HL-60/S4 treated with retinoic acid at 250 ng/mL for 4 days and 3 days (cell line): Measurements from ENCODE around the gene CDKN2B-AS1.

ENCODE experiments used
- in situ Hi-C: fragments of 300-500 bp; cut with MboI; formaldehyde crosslinking; loops from 2 replicates; pipeline ENCODE4 v1.7.0; 2022; ENCODE audit warnings: low sequenced_read_pairs

Gene CDKN2B-AS1

DNA sequence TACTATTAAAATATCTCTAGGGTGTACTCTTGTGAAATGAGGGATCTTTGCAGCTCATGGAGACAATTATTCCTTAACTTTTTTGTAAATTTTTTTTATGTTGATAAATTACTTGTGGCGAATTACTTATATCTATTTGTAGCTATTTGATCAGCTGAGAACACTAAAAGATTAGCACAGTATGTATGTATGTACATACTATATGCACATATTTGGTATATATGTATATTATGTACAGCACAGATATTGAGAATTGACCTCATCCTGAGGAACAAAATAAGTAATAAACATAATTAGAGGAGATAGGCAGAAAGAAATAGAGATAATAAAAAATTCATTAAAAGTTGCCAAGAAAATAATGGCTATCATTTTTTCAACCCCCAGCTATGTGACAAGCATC lies 12.2 kb upstream of the CDKN2B-AS1 start:
- in situ Hi-C loops: loop anchor here (25.0 kb wide), 1 partner anchor 170 kb away; the partner anchor contains the start of gene MTAP

DNA sequence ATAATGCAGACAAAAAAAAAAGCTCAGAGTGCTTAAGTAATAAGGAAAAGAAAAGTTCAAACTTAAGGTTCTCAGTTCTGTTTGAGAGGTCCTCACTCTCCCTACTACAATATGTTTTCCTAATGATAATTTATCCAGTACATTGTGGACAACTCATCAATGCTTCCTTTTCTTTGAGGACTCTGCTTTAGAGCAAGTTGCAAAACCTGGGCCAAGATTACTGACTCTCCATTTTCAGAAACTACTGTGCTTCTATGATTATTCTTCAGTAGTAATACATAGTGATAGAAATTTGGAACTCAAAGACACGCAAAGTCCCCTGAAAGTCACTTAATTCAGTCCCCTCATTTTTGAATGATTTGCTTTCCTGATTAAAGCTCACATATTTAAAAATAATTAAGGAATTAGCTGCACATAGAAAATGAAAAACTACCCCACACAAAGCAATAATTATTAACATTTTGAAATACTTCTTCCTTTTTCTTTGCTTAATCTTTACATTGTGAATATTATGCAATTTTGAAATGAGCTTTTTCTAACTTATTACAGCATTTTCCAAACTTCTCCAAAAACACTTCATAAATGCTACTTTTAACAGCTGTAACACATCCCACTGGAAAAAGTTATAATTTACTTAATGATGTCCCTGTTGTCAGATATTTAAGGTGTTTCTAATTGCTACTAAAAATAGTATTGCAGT lies 11.6 kb upstream of the CDKN2B-AS1 start:
- in situ Hi-C loops: loop anchor here (25.0 kb wide), 1 partner anchor 171 kb away; the partner anchor contains the start of gene MTAP

DNA sequence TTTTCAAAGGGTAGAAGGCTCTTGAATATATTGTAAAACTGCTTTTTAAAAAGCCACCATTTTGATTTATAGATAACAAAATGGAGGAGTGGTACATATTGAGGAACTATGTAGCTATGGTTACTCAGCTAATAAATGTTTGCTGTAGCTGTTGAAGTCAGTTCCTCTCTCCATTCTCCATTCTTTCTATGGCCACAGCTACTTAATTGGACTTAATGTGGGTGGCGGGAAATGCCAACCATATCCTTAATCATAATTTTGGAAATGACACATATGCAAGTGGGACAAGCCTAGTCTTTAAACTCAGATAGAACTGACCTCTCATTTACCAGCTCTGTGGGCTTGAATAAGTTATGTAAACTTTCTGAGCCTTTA lies 11.0 kb upstream of the CDKN2B-AS1 start:
- in situ Hi-C loops: loop anchor here (25.0 kb wide), 1 partner anchor 171 kb away; the partner anchor contains the start of gene MTAP

DNA sequence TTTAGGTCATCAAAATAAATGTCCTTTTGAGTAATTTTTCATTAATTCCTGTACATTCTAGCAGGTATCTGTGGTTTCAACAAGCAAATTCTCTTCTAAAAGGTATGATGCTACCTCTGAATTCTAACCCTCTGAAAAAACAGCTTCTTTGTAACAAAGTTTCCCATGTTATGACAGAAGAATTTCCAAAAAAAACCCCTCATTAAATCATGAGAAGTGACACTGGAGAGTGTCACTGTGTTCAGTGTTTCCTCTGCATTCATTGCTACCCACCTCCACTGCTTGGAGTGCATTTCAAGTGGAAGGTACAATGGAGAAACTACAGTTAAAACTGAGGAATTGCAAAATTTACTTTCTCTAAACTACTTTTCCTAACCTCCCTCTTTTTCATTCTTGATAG lies 10.5 kb upstream of the CDKN2B-AS1 start:
- in situ Hi-C loops: loop anchor here (25.0 kb wide), 1 partner anchor 172 kb away; the partner anchor contains the start of gene MTAP

DNA sequence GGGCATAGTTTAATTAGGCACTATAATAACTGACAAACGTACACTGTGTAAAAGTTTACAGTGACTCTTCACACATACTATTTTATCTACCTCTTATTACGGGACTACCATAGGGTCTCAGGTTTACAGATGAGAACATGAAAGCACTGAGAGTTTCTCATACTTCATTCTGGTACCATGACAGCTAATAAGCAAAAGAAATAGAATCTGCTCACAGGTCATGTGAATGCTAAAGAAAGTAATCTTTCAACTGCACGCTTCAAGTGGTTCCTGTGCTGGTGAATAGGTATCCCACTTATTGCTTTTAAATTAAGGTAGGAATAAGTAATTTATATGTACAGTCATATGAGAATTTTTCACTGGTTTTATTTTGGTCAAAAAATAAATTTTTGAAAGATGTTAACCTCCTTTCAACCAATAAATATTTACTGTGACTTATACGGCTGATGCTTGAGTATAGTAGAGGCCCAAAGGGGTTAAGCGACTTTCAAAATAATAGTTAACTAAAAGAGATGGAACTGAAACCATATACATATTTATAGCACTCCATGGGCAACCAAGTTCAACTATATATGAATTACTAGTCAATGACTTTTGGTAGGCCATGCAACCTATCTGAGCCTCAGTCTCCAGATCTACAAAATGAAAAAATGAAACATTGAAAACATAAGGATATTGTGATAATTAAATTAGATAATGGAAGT lies 8.5 kb upstream of the CDKN2B-AS1 start:
- in situ Hi-C loops: loop anchor here (25.0 kb wide), 1 partner anchor 174 kb away; the partner anchor contains the start of gene MTAP

DNA sequence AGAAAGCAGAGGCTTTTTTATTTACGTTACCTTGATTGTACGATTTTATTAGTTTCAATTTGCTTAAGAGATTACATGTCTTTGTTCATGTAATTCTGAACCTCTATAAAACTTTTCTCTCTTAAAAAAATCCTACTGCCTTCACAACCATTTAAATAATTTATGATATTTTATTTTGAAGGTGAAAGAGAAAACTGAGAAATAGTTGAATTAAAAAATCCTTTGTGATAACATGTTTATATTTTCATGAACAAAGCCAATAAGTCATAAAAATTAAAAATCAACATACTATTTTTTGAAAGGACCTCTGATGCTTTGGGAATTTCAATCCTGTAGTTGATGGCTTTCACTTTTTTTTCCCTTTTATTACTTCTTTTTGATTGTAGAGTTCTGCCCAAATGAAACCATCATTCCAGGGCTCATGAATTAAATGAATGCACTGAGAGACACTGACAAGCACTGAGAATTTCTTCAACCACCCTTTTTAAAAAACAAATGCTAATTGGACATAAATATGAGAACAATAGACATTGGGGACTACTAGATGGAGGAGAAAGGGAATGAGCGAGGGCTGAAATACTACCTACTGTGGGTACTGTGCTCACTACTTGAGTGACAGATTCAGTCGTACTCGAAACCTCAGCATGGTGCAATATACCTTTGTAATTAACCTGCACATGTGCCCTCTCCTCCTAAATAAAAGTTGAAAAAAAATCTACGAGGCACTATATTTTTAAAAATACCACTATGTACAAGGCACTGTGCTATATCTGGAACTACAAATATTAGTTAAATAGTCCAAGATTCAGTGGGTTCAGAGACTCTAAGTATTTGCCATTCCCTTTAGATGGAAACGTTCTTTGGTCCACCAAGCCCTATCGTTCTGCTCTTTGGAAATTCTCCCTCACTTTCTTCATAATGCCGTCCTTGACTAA lies 6.3 kb upstream of the CDKN2B-AS1 start:
- in situ Hi-C loops: loop anchor here (25.0 kb wide), 1 partner anchor 176 kb away; the partner anchor contains the start of gene MTAP

DNA sequence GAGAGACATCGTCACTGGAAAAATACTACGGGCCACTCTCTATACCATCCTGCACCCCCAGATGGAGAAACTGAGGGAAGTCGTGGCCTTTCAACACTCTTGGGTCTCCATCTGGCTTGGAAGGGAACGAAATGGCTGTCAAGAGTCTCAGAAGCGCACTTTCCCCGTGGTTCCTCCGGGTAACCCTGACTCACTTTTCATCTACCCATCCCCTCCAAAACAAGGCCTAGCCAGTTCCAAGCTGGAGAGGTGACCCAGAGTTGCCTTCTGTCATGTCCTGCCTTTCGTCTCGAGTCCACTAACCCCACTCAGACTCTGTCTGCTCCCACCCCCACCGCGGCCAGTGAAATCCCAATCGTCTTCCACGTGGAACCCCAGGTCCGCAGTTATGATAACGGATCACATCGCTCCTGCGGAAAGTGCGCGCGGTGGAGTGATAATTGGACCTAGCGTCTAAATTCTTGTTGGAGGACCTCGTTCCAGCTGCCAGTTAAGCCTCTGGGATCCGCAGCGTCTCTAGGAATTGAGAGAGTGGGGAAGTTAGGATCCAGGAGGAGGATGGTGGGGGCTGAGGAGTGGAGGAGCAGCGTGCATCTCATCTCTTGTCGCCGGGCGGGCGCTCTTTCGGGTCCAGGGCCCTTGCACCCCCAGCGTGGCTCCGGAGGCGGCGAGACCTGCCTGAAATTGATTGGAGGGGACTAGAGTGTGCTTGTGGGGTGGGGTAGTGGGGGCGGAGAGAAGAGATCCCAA lies 5.0 kb upstream of the CDKN2B-AS1 start:
- in situ Hi-C loops: loop anchor here (25.0 kb wide), 1 partner anchor 177 kb away; the partner anchor contains the start of gene MTAP

DNA sequence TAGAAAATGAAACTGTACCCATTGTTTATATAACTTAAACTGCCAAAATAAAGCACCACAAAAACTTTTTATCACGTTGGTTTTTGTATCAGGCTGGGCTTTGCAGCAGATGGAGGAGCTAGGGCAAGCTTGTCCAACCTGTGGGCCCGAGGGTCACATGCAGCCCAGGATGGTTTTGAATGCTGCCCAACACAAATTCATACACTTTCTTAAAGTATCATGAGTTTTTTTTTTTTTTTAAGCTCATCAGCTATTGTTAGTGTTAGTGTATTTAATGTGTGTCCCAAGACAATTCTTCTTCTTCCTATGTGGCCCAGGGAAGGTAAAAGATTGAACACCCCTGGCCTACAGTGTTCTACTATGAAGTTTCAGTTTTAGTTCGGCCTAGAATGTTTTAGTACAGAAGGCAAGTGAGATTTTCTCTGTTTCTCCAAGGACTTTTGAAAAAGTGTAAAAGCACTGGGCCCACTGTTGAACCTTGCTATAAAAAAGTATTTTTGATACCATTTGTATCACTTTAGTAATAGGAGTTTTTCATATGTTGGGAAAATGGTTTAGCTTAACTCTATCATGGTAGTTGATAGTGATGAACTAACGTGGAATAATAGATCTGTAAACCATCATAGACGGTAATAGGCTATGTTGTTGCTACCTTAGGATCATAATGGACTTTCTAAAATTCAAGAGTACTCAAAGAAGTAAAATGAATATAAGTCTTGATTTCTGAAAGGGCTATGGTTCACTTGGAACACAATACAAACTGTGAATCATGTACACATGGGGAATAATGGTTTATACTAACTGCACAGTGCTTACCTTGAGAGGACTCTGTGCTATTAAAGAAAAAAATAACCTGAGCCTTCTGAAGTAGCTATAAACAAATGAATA lies 3.3 kb upstream of the CDKN2B-AS1 start:
- in situ Hi-C loops: loop anchor here (25.0 kb wide), 1 partner anchor 179 kb away; the partner anchor contains the start of gene MTAP

DNA sequence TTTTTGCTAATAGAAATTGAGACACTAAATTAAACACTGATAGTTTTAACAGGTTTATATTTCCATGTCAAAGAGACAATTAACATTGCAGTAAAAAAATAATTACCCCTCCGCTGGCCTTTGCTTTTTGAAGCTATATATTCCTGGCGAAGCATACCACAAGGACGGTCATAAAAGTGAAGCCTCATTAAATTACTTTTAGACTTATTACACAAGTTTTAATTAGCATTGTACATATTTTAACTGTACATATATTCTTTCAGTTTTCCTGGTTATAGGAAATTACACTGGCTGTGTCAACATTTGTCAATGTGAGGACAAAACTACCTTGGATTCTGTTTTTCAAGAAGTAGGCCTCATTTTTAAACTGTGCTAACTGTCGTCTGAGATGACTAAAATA lies 1.6 kb upstream of the CDKN2B-AS1 start:
- in situ Hi-C loops: loop anchor here (25.0 kb wide), 1 partner anchor 181 kb away; the partner anchor contains the start of gene MTAP

DNA sequence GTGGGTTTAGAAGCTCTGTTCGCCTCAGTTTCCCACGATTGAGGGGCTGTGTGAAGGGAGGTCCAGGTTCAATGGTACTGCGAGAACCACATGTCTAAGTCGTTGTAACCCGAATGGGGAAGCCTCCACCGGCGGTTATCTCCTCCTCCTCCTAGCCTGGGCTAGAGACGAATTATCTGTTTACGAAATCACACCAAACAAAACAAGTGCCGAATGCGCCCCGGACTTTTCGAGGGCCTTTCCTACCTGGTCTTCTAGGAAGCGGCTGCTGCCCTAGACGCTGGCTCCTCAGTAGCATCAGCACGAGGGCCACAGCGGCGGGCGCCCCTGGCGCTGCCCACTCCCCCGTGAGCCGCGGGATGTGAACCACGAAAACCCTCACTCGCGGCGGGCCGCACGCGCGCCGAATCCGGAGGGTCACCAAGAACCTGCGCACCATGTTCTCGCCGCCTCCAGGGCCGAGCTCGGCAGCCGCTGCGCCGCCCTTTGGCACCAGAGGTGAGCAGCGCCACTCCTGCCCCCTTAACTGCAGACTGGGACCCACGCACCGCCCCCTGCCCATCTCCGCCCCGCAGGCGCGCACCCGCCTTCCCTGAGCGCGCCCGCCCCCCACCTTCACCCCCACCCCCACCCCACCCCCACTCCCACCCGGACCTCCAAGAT lies 567 bp upstream of the CDKN2B-AS1 start, which contains the start of gene CDKN2A:
Gene CDKN2A, minus strand, starts transcription at position 500 of the 663 bp plus-strand sequence.
- in situ Hi-C loops: loop anchor here (25.0 kb wide), 1 partner anchor 182 kb away; the partner anchor contains the start of gene MTAP

DNA sequence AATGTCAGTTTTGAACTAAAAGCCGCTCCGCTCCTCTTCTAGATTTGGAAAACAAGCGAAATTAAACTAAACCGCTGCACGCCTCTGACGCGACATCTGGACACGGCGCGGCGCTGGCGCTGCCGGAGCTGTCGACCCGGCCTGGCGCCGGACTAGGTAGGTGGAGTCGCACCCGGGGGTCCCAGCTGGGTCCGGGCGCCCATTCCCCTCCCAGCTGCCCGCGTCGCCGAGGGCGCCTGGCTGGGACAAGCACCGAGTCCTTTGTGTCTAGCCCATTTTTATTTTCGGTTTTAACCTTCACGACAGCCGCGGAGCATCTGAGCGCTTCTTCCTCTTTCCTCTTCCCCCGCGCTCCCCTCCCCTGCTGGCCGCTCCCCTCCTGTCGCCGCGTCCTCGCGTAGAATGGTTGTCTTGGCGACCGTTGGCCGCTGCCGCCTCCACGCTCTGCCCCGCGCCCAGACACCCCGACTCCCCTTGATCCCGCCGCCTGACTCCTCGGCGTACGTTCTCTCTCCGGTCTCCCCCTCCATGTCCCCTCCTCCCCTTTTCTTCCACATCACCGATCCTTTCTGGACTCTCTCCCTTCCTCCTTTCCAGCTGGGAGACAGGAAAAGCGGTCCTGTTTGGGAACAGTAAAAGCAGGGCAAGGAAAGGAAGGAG lies 545 bp downstream of the CDKN2B-AS1 start:
- in situ Hi-C loops: loop anchor here (25.0 kb wide), 1 partner anchor 183 kb away; the partner anchor contains the start of gene MTAP

DNA sequence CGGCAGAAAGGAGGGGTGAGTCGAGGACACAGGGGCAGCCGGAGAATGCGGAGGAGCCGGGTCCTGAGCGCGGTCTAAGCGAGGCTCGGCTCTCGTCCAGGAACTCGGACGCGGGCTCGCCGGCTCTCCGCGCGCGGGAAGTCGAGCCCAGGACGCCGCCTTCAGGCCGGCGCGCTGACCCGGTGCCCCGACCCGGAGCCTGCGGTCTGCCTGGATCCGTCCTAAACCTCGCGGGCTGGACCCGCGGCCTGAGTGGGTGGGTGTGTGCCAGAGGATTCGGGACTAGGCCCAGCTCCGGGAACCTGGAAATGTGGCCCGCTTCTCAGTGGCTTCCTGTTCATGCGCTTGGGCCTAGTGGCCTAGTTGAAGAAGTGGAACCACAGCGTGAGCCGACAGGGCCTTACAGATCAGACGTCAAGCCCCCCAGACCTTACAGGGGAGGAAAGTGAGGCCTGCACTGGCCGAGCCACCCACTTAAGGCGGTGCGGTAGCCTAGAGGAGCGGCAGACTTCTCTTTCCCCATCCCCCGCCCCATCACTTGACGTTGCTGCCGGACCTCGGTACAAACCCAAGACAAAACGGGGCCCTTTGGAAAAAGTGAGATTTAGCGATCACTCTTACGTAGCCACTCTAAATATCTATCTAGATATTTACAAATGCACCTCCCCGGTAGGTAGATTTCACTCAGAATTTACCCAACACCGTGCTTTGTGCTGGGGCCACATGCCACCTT lies 1.2 kb downstream of the CDKN2B-AS1 start:
- in situ Hi-C loops: loop anchor here (25.0 kb wide), 1 partner anchor 184 kb away; the partner anchor contains the start of gene MTAP

DNA sequence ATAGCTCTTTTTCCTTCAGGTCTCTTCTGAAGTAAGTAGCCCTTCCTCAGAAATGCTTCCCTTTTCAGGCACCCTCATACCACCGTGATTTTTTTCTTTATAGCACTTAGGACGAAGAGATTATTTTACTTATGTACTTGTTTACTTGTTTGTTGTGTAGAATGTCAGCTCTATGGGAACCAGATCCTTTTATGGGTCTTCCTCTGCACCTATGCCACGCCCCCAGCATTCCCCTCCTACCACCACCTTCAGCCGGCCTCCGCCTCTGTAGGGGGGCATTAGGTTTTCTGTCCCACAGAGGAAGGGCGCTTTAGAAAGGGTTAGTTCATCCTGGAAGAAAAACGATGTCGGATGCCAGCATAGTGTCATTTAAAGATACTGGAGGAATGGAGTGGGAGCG lies 1.8 kb downstream of the CDKN2B-AS1 start:
- in situ Hi-C loops: loop anchor here (25.0 kb wide), 1 partner anchor 184 kb away; the partner anchor contains the start of gene MTAP

DNA sequence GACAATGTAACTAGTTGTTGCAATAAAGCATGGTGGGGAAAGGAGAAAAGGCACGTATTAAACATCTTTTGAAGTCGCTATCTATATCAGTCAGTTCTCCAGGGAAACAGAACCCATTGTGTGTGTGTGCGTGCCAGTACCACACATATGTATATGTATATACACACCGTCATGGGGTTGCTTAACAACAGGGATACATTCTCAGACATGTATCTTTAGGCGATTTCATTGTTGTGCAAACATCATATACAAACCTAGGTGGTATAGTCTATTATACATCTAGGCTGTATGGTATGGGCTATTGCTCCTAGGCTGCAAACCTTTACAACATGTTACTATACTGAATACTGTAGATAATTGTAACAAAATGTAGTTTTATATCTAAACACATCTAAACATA lies 2.3 kb downstream of the CDKN2B-AS1 start:
- in situ Hi-C loops: loop anchor here (25.0 kb wide), 1 partner anchor 185 kb away; the partner anchor contains the start of gene MTAP

DNA sequence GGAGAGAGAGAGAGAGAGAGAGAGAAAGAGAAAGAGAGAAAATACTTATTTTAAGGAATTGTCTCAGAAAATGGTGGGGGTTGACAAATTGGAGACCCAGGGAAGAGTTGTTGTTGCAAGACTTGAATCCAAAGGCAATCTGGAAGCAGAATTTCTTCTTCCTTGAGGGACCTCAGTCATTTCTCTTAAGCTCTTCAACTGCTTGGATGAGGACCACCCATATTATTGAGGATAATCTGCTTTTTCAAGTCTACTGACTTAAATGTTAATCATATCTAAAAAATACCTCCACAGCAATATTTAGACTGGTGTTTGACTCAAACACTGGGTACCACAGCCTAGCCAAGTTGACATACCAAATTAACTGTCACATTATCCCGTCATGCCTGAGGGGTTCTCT lies 2.9 kb downstream of the CDKN2B-AS1 start:
- in situ Hi-C loops: loop anchor here (25.0 kb wide), 1 partner anchor 185 kb away; the partner anchor contains the start of gene MTAP

DNA sequence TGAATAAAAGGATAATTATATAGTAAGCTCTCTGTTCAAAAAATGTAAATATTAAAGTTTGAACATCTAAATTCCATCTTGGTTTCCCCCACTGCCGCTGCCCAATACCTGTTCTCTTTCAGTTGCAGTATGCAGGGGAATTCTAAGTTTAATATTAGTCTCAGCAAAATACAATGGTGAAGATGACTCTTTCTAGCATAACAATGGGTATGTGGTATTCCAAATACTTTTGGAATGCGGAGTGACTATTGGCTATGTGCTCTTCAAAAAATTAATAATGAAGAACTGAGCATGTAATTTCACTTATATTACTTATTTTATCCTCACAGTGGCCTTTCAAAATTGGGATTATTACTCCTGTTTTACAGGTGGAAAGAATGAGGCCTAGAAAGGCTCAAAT lies 3.4 kb downstream of the CDKN2B-AS1 start:
- in situ Hi-C loops: loop anchor here (25.0 kb wide), 1 partner anchor 186 kb away; the partner anchor contains the start of gene MTAP

DNA sequence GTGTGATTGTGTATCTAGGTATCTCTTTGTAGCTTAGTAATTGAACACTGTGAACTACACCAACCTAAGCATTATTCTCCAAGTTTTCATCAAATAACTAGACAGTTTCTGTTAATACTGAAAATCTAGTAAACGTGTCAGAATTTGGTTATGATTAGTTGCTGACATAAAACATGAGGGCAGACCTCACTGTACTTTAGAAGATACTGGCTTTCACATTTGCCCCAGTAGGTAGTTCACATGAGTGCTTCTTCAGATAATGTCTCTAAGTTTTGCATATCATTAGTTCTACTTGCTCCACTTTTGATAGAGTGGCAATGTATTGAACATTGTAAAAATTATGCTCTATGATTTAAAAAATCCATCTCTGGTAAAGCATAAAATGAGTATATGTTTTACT lies 7.4 kb downstream of the CDKN2B-AS1 start:
- in situ Hi-C loops: no loop called here
